Natural killer cell treated with Interleukin-12 subunit alpha and Interleukin-12 subunit beta and Interleukin-15 and Interleukin-18, amount 100 ng/mL, for 72 hours (primary cell): ENCODE measurements around the gene SFTA2. TPM values are rescaled to one million over a fixed set of nuclear protein-coding genes. Genes with fewer than 3 reads are reported as not detected.
"Not testable (repeated sequence)": the region's sequence is repeated elsewhere in the genome, so short reads cannot be mapped to it uniquely, and the experiment has no call there.

Experiments
- ATAC-seq, 2 donors: fragments of 150-1000 bp; cut with Tn5 transposase in 1 of 2; sonication (Bioruptor Pico), chemical (Tn5 transposase) in 1 of 2; 2 replicates each; pipeline ENCODE4 v1.10.0; 2021
- DNase-seq: peaks from one replicate; pipeline ENCODE4 v3.0.0; 2022; ENCODE audit warnings: low spot score
- H3K27ac Mint-ChIP-seq, 2 donors: 1 replicate in 1 of 2; 2 replicates in 1 of 2; pipeline ENCODE4 v1.8.0; 2022; ENCODE audit warnings: mixed read lengths in 2 of 2, mild to moderate bottlenecking in 1 of 2, moderate library complexity in 1 of 2
- H3K27me3 Mint-ChIP-seq, 2 donors: 1 replicate in 1 of 2; 2 replicates in 1 of 2; pipeline ENCODE4 v1.8.0; 2022; ENCODE audit warnings: mixed read lengths in 2 of 2
- H3K36me3 Mint-ChIP-seq: one replicate; pipeline ENCODE4 v1.8.0; 2022; ENCODE audit warnings: mixed read lengths
- H3K4me1 Mint-ChIP-seq, 2 donors: 1 replicate in 1 of 2; 2 replicates in 1 of 2; pipeline ENCODE4 v1.8.0; 2022; ENCODE audit warnings: low read depth in 2 of 2, mixed read lengths in 2 of 2, mild to moderate bottlenecking in 1 of 2
- H3K4me3 Mint-ChIP-seq: one replicate; pipeline ENCODE4 v1.8.0; 2022; ENCODE audit warnings: mixed read lengths
- H3K9me3 Mint-ChIP-seq: 2 replicates; pipeline ENCODE4 v1.8.0; 2022; ENCODE audit warnings: mixed read lengths
- total RNA-seq, 2 donors: library from RNA; stranded (reverse); gene quantifications; one replicate each; pipeline ENCODE4 v1.2.3, GENCODE V29; 2022

SFTA2 gene
- total RNA-seq, 2 donors from 2014 or later: not detected

DNA sequence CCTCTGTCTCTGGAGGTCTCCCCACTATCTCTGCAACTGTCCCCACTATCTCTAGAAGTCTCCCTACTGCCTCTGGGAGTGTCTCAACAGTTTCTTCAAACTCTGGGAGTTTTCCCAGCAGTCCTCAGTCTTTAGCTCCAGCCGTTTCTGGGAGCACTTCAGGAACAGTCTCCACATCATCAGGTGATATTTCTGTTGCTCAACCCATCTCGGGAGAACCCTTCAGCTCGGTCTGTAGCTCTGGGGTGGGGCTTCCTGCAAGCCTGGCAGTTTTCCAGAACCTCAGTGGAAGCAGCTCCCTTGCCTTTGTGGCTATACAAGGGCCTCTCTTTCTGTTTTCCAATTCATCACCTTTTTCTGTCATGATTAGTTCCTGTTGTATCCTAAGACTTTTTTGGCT is 3.0 kb upstream of the SFTA2 start:
- Mint-ChIP-seq H3K9me3 (no peaks in the 10 kb centered on the region), H3K36me3 (no peaks in the 10 kb centered on the region), H3K27me3 (peaks cover 9 to 11% of the 10 kb centered on the region in 2 donors), H3K4me3 (no peak overlapping the region), H3K4me1 (no peaks in the 10 kb centered on the region), H3K27ac (no peak overlapping the region)
- DNase-seq (no peak), ATAC-seq (no peak)

DNA sequence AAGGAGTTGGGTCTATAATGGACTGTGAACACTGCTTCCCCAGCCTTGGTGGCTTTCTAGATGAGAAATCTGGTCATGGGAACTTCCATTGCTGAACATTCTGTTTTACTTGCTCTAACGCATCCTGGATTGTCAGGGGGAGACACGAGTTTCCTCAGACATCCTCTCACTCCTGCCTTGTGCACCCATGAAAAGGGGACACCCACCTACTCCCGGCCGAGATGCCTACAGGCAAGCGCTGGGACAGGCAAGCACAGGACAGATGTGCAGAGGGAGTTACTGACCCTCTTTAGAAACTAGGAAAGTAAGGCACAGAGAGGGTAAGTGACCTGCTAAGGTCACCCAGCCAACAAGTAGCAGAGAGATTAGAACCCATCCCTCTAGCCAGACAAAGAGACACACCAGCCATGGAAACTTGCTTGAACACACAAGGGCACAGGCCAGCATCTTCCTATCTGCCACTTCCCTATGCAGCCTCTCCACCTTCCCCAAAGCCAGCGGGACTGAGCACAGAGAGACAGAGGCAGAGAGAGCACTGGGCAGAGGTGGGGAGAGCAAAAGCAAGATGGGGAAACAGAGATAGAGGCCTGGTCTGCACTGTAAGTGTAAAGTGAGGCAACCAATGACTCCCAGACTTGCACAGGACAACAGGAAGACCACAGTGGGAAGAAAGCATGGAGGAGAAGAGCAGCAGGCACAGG is 845 bp upstream of the SFTA2 start:
- ATAC-seq (no peak), DNase-seq (no peak)
- Mint-ChIP-seq H3K4me1 (peaks cover 0 to 3% of the 10 kb centered on the region in 2 donors), H3K36me3 (peaks cover 6% of the 10 kb centered on the region), H3K9me3 (peaks cover 4% of the 10 kb centered on the region), H3K27ac (no peak overlapping the region), H3K4me3 (no peak overlapping the region), H3K27me3 (peaks cover 9 to 11% of the 10 kb centered on the region in 2 donors)

DNA sequence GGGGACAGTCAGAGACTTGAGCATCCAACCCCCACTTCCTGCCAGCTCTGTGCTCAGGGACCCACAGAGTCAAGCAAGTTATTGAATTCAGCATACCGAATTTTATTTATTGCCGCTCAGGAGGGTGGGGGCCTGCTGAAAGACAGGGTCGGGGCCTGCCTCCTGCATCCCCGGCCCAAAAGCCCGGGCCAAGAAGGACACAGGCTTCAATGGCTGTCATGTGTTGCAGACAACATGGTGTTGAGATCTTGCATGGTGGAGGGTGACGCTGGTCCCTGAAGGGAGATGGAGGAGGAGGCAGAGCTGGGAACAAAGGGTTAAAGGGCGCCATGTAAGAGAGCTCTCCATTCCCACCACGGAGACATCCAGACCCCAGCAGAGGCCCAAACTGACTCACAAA is 698 bp downstream of the SFTA2 start:
- no peak overlapping the region for H3K27ac Mint-ChIP-seq
- H3K27me3 Mint-ChIP-seq: peaks cover 5 to 9% of the 10 kb centered on the region in 2 donors
- ATAC-seq (no peak), DNase-seq (no peak)
- peaks cover 0 to 3% of the 10 kb centered on the region in 2 donors for H3K4me1 Mint-ChIP-seq
- H3K4me3 Mint-ChIP-seq: no peak overlapping the region
- H3K36me3 Mint-ChIP-seq: peaks cover 8% of the 10 kb centered on the region
- H3K9me3 Mint-ChIP-seq: peaks cover 4% of the 10 kb centered on the region

DNA sequence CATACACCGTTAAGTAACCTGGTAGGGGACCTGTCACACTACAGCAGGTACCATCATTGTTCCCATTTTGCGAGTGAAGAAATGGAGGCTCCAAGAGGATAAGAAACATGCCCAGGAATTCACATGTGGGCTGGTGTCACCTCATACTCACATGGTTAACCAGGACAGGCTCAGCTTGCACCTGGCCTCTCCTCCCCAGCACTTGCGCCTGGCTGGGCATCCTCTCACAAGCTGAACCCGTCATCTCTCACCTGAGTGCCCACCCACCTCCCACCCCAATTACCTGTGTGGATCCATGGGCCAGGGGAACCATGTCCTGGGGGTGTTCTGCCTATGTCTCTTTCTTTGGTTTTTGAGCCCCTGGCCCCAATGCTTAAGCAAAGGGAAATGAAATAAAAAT is 1.5 kb downstream of the SFTA2 start:
- H3K4me3 Mint-ChIP-seq: no peak overlapping the region
- peaks cover 8% of the 10 kb centered on the region for H3K36me3 Mint-ChIP-seq
- peaks cover 0 to 7% of the 10 kb centered on the region in 2 donors for H3K27me3 Mint-ChIP-seq
- H3K9me3 Mint-ChIP-seq: peaks cover 4% of the 10 kb centered on the region
- H3K27ac Mint-ChIP-seq: no peak overlapping the region
- DNase-seq (no peak), ATAC-seq (no peak)
- peaks cover 0 to 3% of the 10 kb centered on the region in 2 donors for H3K4me1 Mint-ChIP-seq

DNA sequence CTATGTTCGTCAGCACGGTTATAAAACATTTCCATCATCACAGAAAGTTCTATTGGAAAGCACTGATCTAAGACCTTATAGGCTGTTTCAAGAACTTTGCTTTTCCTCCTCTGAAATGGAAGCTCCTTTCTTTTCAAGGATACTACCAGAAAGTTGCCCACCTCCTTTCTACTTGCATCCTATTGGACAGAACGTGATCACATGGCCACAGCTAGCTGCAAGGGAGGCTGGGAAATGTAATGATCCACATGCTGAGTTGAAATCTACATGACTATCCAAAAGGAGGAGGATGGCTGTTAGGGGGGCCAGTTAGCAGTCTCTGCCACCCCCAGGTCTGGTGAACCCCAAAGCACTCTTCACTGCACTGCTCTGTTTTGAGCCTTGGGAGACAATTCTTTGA is 3.3 kb downstream of the SFTA2 start:
- no peak overlapping the region for H3K4me3 Mint-ChIP-seq
- DNase-seq: no peak
- peaks cover 0 to 4% of the 10 kb centered on the region in 2 donors for H3K27me3 Mint-ChIP-seq
- H3K36me3 Mint-ChIP-seq: peaks cover 8% of the 10 kb centered on the region
- ATAC-seq: no peak
- peaks cover 0 to 3% of the 10 kb centered on the region in 2 donors for H3K4me1 Mint-ChIP-seq
- peaks cover 4% of the 10 kb centered on the region for H3K9me3 Mint-ChIP-seq
- no peak overlapping the region for H3K27ac Mint-ChIP-seq

DNA sequence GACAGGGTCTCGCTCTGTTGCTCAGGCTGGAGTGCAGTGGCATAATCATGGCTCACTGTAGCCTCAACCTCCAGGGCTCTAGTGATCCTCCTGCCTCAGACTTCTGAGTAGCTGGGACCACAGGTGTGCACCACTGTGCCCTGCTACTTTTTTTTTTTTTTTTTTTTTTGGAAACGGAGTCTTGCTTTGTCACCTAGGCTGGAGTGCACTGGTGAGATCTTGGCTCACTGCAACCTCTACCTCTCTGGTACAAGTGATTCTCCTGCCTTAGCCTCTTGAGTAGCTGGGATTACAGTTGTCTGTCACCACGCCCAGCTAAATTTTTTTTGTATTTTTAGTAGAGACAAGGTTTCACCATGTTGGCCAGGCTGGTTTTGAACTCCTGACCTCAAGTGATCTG is 4.9 kb downstream of the SFTA2 start:
- H3K9me3 Mint-ChIP-seq, DNase-seq, H3K27me3 Mint-ChIP-seq, ATAC-seq, H3K4me3 Mint-ChIP-seq, H3K27ac Mint-ChIP-seq, H3K36me3 Mint-ChIP-seq, H3K4me1 Mint-ChIP-seq: not testable (repeated sequence)

DNA sequence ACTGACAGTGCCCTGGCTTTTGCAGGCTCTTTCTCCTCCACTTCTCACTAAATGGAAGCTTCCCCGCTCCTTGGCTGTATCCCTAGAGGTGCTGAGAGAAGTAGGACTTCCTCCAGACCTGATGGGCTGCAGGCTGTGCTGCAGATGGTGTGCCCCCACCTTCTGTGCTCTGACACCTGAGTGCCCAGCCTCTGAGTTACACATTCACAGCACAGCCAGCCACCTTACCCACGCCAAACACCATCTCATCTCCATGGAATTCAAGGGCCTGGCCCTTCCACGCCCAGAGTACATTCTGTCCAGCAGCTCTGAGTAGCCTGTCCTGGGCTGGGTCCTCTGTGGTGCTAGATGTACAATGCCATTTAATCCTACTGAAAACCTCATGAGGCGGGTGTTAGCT is 5.3 kb downstream of the SFTA2 start:
- Mint-ChIP-seq H3K4me3 (no peak overlapping the region), H3K36me3 (peaks cover 8% of the 10 kb centered on the region), H3K27ac (no peak overlapping the region), H3K4me1 (peaks cover 0 to 3% of the 10 kb centered on the region in 2 donors), H3K27me3 (peaks cover 0 to 2% of the 10 kb centered on the region in 2 donors), H3K9me3 (peaks cover 4% of the 10 kb centered on the region)
- ATAC-seq (no peak), DNase-seq (no peak)

DNA sequence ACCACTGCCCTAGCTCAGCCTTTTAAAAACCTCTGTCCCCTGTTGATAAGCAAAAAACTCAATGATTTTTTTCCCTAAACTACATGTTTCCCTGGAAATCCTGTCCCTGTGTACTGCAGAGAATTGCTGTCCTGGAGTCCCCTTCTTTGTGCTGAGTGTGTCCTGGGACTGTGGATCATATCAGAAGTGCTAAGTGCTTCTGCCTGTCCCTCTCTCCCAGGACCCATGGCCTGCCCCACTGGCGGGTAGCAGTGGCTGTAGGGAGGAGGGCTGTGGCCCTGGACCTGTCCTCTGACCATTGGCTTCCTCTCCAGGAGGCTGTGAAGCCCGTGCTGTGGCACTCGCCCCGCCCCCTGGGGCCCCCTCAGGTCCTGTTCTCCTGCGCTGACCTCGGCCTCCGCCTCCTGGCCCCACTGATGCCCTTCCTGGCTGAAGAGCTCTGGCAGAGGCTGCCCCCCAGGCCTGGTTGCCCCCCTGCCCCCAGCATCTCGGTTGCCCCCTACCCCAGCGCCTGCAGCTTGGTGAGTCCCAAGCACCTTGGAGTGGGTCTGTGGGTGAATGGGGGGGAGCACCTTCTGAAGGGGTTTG is 7.8 kb downstream of the SFTA2 start:
- not testable (repeated sequence) for H3K4me3 Mint-ChIP-seq, H3K9me3 Mint-ChIP-seq, ATAC-seq, H3K27ac Mint-ChIP-seq, H3K36me3 Mint-ChIP-seq, DNase-seq, H3K27me3 Mint-ChIP-seq, H3K4me1 Mint-ChIP-seq

DNA sequence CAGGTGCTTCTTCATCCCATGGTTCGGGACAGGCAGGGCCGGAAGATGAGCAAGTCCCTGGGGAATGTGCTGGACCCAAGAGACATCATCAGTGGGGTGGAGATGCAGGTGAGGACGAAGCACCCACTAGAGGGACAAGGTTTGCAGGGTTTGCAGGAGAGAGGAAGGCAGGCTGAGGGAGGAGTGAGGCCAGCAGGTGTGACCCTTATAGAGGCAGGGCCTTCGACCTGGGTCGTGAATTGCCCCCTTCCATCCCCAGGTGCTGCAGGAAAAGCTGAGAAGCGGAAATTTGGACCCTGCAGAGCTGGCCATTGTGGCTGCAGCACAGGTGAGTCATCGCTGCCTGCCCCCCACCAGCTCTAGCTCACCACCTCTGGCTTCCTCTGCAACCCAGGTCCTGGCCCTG is 9.5 kb downstream of the SFTA2 start:
- peaks cover 0 to 2% of the 10 kb centered on the region in 2 donors for H3K4me1 Mint-ChIP-seq

DNA sequence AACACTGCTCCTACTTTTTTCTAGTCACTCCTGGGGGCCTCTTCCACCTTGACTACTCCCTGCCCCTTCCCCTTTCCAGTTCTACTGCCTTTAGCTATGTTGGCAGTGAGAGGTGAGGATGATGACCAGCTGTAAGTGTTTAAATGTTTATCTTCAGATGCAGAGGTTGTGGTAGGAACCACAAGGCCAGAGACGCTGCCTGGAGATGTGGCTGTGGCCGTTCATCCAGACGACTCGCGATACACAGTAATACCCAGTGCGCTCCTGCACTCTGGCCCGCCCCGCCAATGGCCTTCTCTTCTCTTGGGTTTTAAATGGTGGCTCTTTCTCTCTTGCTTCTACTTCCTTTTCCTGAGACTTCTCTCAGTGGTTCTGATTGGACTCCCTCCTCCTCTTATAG is 13.3 kb downstream of the SFTA2 start:
- Mint-ChIP-seq H3K4me1 (peaks cover 26% of the 10 kb centered on the region in 2 donors), H3K4me3 (no peak overlapping the region), H3K36me3 (peaks cover 6% of the 10 kb centered on the region), H3K9me3 (no peaks in the 10 kb centered on the region), H3K27me3 (no peaks in the 10 kb centered on the region), H3K27ac (no peak overlapping the region)
- no peak for ATAC-seq
- no peak for DNase-seq

More for the DNA sequence above, 9.5 kb downstream of the SFTA2 start:
- Mint-ChIP-seq H3K36me3 (peaks cover 6% of the 10 kb centered on the region), H3K27ac (no peak overlapping the region), H3K27me3 (no peaks in the 10 kb centered on the region), H3K4me3 (no peak overlapping the region), H3K9me3 (no peaks in the 10 kb centered on the region)
- no peak for DNase-seq
- ATAC-seq: no peak

DNA sequence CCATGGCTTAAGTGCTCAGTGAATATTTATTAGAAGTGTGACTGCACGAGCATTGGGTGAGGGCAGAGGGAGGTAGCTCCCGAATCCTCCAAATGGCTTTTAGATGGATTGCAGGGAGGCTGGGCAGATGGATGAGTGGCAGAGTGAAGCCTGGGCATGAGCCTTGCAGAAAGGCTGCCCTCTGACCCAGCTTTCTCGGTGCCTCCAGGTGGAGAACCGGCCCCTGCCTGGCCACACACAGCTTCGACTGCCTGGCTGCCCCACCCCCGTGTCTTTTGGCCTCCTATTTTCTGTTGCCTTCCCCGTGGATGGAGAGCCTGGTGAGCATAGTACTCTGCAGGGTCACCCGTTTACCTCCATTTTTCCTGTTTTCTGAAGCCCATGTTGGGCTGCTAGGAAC is 14.5 kb downstream of the SFTA2 start:
- Mint-ChIP-seq H3K9me3 (no peaks in the 10 kb centered on the region), H3K27ac (no peak overlapping the region), H3K27me3 (no peaks in the 10 kb centered on the region), H3K36me3 (peaks cover 8% of the 10 kb centered on the region), H3K4me1 (peaks cover 30 to 33% of the 10 kb centered on the region in 2 donors), H3K4me3 (no peak overlapping the region)
- ATAC-seq: no peak
- no peak for DNase-seq

DNA sequence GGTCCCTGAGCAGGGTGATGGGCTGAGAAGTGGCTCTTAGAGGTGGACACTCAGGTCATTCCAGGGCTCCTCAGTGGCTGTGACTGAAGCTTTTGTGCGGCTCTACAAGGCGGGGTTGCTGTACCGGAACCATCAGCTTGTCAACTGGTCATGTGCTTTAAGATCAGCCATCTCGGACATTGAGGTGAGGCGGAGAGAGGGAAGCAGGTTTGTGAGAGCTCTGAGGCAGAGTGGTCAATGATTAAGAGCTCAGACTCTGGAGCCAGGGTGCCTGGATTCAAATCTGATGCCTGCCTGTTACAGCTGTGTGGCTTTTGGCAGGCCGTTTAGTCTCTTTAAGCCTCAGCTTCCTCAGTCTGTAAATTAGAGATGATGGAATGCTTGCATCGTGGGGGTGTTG is 14.9 kb downstream of the SFTA2 start:
- no peaks in the 10 kb centered on the region for H3K9me3 Mint-ChIP-seq
- H3K4me3 Mint-ChIP-seq: no peak overlapping the region
- H3K27ac Mint-ChIP-seq: no peak overlapping the region
- no peaks in the 10 kb centered on the region for H3K27me3 Mint-ChIP-seq
- peaks cover 13% of the 10 kb centered on the region for H3K36me3 Mint-ChIP-seq
- DNase-seq (no peak), ATAC-seq (no peak)
- peaks cover 33 to 34% of the 10 kb centered on the region in 2 donors for H3K4me1 Mint-ChIP-seq

DNA sequence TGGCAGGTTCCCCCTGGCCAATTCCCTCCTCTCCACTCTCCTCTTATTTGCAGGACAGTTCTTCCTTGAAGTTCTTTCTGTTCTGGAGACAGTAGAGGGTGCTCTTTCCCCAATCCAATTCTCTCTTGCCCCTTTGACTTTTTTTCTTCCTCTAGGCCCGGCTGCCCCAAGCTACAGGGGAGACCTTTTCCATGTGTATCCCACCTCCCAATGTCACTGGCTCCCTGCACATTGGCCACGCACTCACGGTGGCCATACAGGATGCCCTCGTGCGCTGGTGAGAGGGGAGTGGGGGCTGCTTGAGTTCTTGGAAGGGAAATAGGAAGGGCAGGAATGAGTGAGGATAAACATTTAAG is 16.4 kb downstream of the SFTA2 start:
- H3K36me3 Mint-ChIP-seq: peaks cover 19% of the 10 kb centered on the region

DNA sequence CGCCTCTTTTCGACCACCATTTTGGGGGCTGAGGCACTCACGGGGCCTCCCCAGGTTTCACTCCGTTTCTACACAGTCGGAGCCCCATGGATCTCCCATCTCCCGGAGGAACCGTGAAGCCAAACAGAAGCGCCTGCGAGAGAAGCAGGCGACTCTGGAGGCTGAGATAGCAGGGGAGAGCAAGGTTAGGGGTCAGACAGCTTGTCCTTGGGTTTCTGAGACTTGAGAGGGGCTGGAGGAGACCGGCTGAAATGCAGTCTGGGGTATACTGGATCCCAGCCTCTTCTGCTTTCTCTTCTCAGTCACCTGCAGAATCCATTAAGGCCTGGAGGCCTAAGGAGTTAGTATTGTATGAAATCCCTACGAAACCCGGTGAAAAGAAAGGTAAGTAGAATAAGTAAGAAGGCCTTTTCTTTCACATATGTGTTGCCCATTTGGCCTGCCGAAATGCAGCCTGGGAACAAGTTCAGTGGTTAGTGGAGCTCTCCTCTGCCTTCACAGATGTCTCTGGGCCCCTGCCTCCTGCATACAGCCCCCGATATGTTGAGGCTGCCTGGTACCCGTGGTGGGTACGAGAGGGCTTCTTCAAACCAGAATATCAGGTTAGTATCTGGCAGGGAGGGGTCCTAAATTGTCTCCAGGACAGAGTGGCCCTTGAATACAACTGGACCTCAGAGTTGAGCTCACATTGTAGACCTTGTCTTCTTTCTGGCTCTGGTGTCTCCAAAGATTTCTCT is 16.9 kb downstream of the SFTA2 start:
- no peak for ATAC-seq
- H3K27ac Mint-ChIP-seq: peak overlapping the region; percentile 78 to 89
- no peak for DNase-seq

More for the DNA sequence above, 16.4 kb downstream of the SFTA2 start:
- Mint-ChIP-seq H3K27me3 (no peaks in the 10 kb centered on the region), H3K4me1 (peaks cover 33 to 34% of the 10 kb centered on the region in 2 donors), H3K27ac (peak overlapping the region; percentile 78 to 89), H3K9me3 (no peaks in the 10 kb centered on the region), H3K4me3 (peak overlapping the region; percentile 94)
- no peak for DNase-seq
- no peak for ATAC-seq

More for the DNA sequence above, 16.9 kb downstream of the SFTA2 start:
- Mint-ChIP-seq H3K9me3 (no peaks in the 10 kb centered on the region), H3K36me3 (peaks cover 19% of the 10 kb centered on the region), H3K4me3 (peak overlapping the region; percentile 94), H3K27me3 (no peaks in the 10 kb centered on the region), H3K4me1 (peaks cover 33 to 34% of the 10 kb centered on the region in 2 donors)
